ENCODE results near the gene SYPL1.

The SYPL1 gene

GRCh38 chr7:106098889-106099288 lies 13.2 kb downstream of the SYPL1 start:
- in situ Hi-C loops (cut with MboI; ENCODE audit: low sequenced_read_pairs) = no loop called here

GRCh38 chr7:106095634-106096033 lies 16.5 kb downstream of the SYPL1 start:
- in situ Hi-C loops (cut with MboI; ENCODE audit: low sequenced_read_pairs) = no loop called here

- in situ Hi-C loops (cut with MboI; ENCODE audit: low sequenced_read_pairs) = no loop called here
Observed at GRCh38 chr7:106094780-106095179, 17.3 kb downstream of the SYPL1 start.

GRCh38 chr7:106092204-106092603 lies 19.9 kb downstream of the SYPL1 start:
- in situ Hi-C loops (cut with MboI; ENCODE audit: low sequenced_read_pairs) = no loop called here

- in situ Hi-C loops (cut with MboI; ENCODE audit: low sequenced_read_pairs) = no loop called here
Observed at GRCh38 chr7:106089647-106090046, 22.5 kb downstream of the SYPL1 start.

- in situ Hi-C loops (cut with MboI; ENCODE audit: low sequenced_read_pairs) = no loop called here
Observed at GRCh38 chr7:106088014-106088413, 24.1 kb downstream of the SYPL1 start.

GRCh38 chr7:106086062-106086461 lies 26.1 kb downstream of the SYPL1 start:
- in situ Hi-C loops (cut with MboI; ENCODE audit: low sequenced_read_pairs) = no loop called here

- in situ Hi-C loops (cut with MboI; ENCODE audit: low sequenced_read_pairs) = no loop called here
Observed at GRCh38 chr7:106085015-106085414, 27.1 kb downstream of the SYPL1 start.

GRCh38 chr7:106083717-106084116 lies 28.4 kb downstream of the SYPL1 start:
- in situ Hi-C loops (cut with MboI; ENCODE audit: low sequenced_read_pairs) = no loop called here

GRCh38 chr7:106082087-106082854 lies 29.8 kb downstream of the SYPL1 start:
- in situ Hi-C loops (cut with MboI; ENCODE audit: low sequenced_read_pairs) = no loop called here

- in situ Hi-C loops (cut with MboI; ENCODE audit: low sequenced_read_pairs) = no loop called here
Observed at GRCh38 chr7:106080300-106080987, 31.7 kb downstream of the SYPL1 start.

- in situ Hi-C loops (cut with MboI; ENCODE audit: low sequenced_read_pairs) = no loop called here
Observed at GRCh38 chr7:106076537-106076936, 35.6 kb downstream of the SYPL1 start.

GRCh38 chr7:106075937-106076336 lies 36.2 kb downstream of the SYPL1 start:
- in situ Hi-C loops (cut with MboI; ENCODE audit: low sequenced_read_pairs) = no loop called here

GRCh38 chr7:106074257-106074656 lies 37.9 kb downstream of the SYPL1 start:
- in situ Hi-C loops (cut with MboI; ENCODE audit: low sequenced_read_pairs) = no loop called here

- in situ Hi-C loops (cut with MboI; ENCODE audit: low sequenced_read_pairs) = no loop called here
Observed at GRCh38 chr7:106073701-106074100, 38.4 kb downstream of the SYPL1 start.

GRCh38 chr7:106072715-106073091 lies 39.4 kb downstream of the SYPL1 start:
- in situ Hi-C loops (cut with MboI; ENCODE audit: low sequenced_read_pairs) = no loop called here

GRCh38 chr7:106071999-106072714 lies 40.0 kb downstream of the SYPL1 start:
- in situ Hi-C loops (cut with MboI; ENCODE audit: low sequenced_read_pairs) = no loop called here

- in situ Hi-C loops (cut with MboI; ENCODE audit: low sequenced_read_pairs) = no loop called here
Observed at GRCh38 chr7:106071356-106071998, 40.6 kb downstream of the SYPL1 start.

GRCh38 chr7:106070567-106071254 lies 41.4 kb downstream of the SYPL1 start:
- in situ Hi-C loops (cut with MboI; ENCODE audit: low sequenced_read_pairs) = no loop called here

GRCh38 chr7:106070201-106070551 lies 41.9 kb downstream of the SYPL1 start:
- in situ Hi-C loops (cut with MboI; ENCODE audit: low sequenced_read_pairs) = no loop called here

All from HL-60/S4 (cell line).